HFF-Myc (cell line): ENCODE measurements around the gene ING3.

Source experiments
- DNase-seq: peaks from one replicate; pipeline ENCODE4 v3.0.0-alpha.2; 2011; ENCODE audit warnings: low read depth; ENCODE audit errors: extremely low read depth
- H3K4me3 ChIP-seq: replicated peaks from 2 replicates; pipeline ENCODE4 v1.5.1; 2011; ENCODE audit warnings: low read depth, mild to moderate bottlenecking, control low read depth, low read length
- CTCF ChIP-seq: IDR thresholded peaks from 2 replicates; pipeline ENCODE4 v1.5.1; 2012; ENCODE audit warnings: mild to moderate bottlenecking, low read depth, low read length, control low read depth; ENCODE audit errors: missing control alignments

Gene ING3

GRCh38 chr7:121012170-121012874, 61.7 kb downstream of the ING3 start:
- TF ChIP-seq CTCF: no peak
- H3K4me3 ChIP-seq: no peak overlapping the region
- no peak for DNase-seq

- no peak overlapping the region for H3K4me3 ChIP-seq
- no peak for DNase-seq
- no peak for TF ChIP-seq CTCF
Observed at GRCh38 chr7:121012919-121013318, 62.3 kb downstream of the ING3 start.

GRCh38 chr7:121015560-121015959, 65.0 kb downstream of the ING3 start:
- no peak for TF ChIP-seq CTCF
- DNase-seq: no peak
- H3K4me3 ChIP-seq: no peak overlapping the region

- DNase-seq: no peak
- TF ChIP-seq CTCF: no peak
- no peak overlapping the region for H3K4me3 ChIP-seq
Observed at GRCh38 chr7:121016966-121017365, 66.4 kb downstream of the ING3 start.

GRCh38 chr7:121017586-121017985, 67.0 kb downstream of the ING3 start:
- H3K4me3 ChIP-seq: no peak overlapping the region
- no peak for DNase-seq
- TF ChIP-seq CTCF: no peak

GRCh38 chr7:121019018-121019417, 68.4 kb downstream of the ING3 start:
- TF ChIP-seq CTCF: no peak
- DNase-seq: no peak
- H3K4me3 ChIP-seq: no peak overlapping the region
